Stimulated activated CD4-positive, alpha-beta T cell treated with anti-CD3 and anti-CD28 coated beads, Interleukin-1b, Interleukin-23, amount 100 ng/mL, for 24 hours (primary cell): ENCODE results near the gene HGD.
"Not testable (repeated sequence)": the region's sequence is repeated elsewhere in the genome, so short reads cannot be mapped to it uniquely, and the experiment has no call there.

Experiments used
- DNase-seq, 4 experiments: peaks; one replicate each; pipeline ENCODE4 v3.0.0-alpha.2; 2020; ENCODE audit warnings: low read depth in 4 of 4, low spot score in 1 of 4

HGD gene

GRCh38 chr3:120680193-120680894, 1.7 kb downstream of the HGD start:
- no peak for DNase-seq

GRCh38 chr3:120678984-120679383, 3.1 kb downstream of the HGD start:
- no peak for DNase-seq

GRCh38 chr3:120678331-120678947, 3.6 kb downstream of the HGD start:
- DNase-seq, result no peak

- not testable (repeated sequence) for DNase-seq
Measured at GRCh38 chr3:120677193-120677592, 4.8 kb downstream of the HGD start.

GRCh38 chr3:120673116-120673515, 8.9 kb downstream of the HGD start:
- DNase-seq, result no peak

- DNase-seq, result no peak
Measured at GRCh38 chr3:120670576-120670975, 11.5 kb downstream of the HGD start.

GRCh38 chr3:120664926-120665325, 17.1 kb downstream of the HGD start:
- DNase-seq, result no peak

GRCh38 chr3:120661945-120662344, 20.1 kb downstream of the HGD start:
- no peak for DNase-seq

- DNase-seq, result no peak
Measured at GRCh38 chr3:120661106-120661905, 20.7 kb downstream of the HGD start.

- DNase-seq, result no peak
Measured at GRCh38 chr3:120659834-120660233, 22.2 kb downstream of the HGD start.

GRCh38 chr3:120659285-120659684, 22.8 kb downstream of the HGD start:
- no peak for DNase-seq

GRCh38 chr3:120652896-120653545, 29.0 kb downstream of the HGD start:
- DNase-seq, result no peak

- DNase-seq, result no peak
Measured at GRCh38 chr3:120652281-120652680, 29.8 kb downstream of the HGD start.

GRCh38 chr3:120650311-120650710, 31.7 kb downstream of the HGD start:
- DNase-seq, result no peak

- DNase-seq, result no peak
Measured at GRCh38 chr3:120649830-120650233, 32.2 kb downstream of the HGD start.

GRCh38 chr3:120648290-120648689, 33.7 kb downstream of the HGD start:
- DNase-seq, result no peak

GRCh38 chr3:120646771-120647432, 35.1 kb downstream of the HGD start:
- no peak for DNase-seq

GRCh38 chr3:120645083-120645845, 36.8 kb downstream of the HGD start:
- no peak for DNase-seq

GRCh38 chr3:120642368-120642948, 39.6 kb downstream of the HGD start:
- DNase-seq, result no peak

- no peak for DNase-seq
Measured at GRCh38 chr3:120641696-120642246, 40.3 kb downstream of the HGD start.
